HG03159 (cell line): Measurements from ENCODE around the gene CPAMD8.
"Not testable (repeated sequence)": the region's sequence is repeated elsewhere in the genome, so short reads cannot be mapped to it uniquely, and the experiment has no call there.

ENCODE experiments used
- ATAC-seq: cut with Tn5 transposase; IDR thresholded peaks from one replicate; pipeline ENCODE4 v1.9.1; 2021; ENCODE audit warnings: mild to moderate bottlenecking, moderate library complexity; ENCODE audit not compliant: unreplicated experiment

CPAMD8 gene

GRCh38 chr19:16949496-16950023, 77.0 kb downstream of the CPAMD8 start:
- no peak for ATAC-seq

GRCh38 chr19:16946951-16947940, 79.4 kb downstream of the CPAMD8 start:
- no peak for ATAC-seq

GRCh38 chr19:16945762-16946465, 80.7 kb downstream of the CPAMD8 start:
- ATAC-seq, result no peak

- no peak for ATAC-seq
These were observed 81.3 kb downstream of the CPAMD8 start for GRCh38 chr19:16945364-16945714.

GRCh38 chr19:16944626-16945363, 81.8 kb downstream of the CPAMD8 start:
- no peak for ATAC-seq

- no peak for ATAC-seq
These were observed 82.5 kb downstream of the CPAMD8 start for GRCh38 chr19:16943942-16944625.

- ATAC-seq, result not testable (repeated sequence)
These were observed 83.5 kb downstream of the CPAMD8 start for GRCh38 chr19:16943090-16943489.

GRCh38 chr19:16942583-16942982, 84.0 kb downstream of the CPAMD8 start:
- ATAC-seq, result no peak

GRCh38 chr19:16940626-16941025, 86.0 kb downstream of the CPAMD8 start:
- ATAC-seq, result no peak

GRCh38 chr19:16940063-16940462, 86.5 kb downstream of the CPAMD8 start:
- ATAC-seq, result not testable (repeated sequence)

GRCh38 chr19:16938211-16938610, 88.4 kb downstream of the CPAMD8 start:
- no peak for ATAC-seq

GRCh38 chr19:16937796-16938195, 88.8 kb downstream of the CPAMD8 start:
- not testable (repeated sequence) for ATAC-seq

GRCh38 chr19:16936901-16937300, 89.7 kb downstream of the CPAMD8 start:
- ATAC-seq, result no peak

- ATAC-seq, result no peak
These were observed 92.1 kb downstream of the CPAMD8 start for GRCh38 chr19:16934489-16934888.

- ATAC-seq, result no peak
These were observed 95.3 kb downstream of the CPAMD8 start for GRCh38 chr19:16931306-16931705.

GRCh38 chr19:16930753-16931152, 95.9 kb downstream of the CPAMD8 start:
- ATAC-seq, result no peak

- no peak for ATAC-seq
These were observed 97.7 kb downstream of the CPAMD8 start for GRCh38 chr19:16928916-16929315.

GRCh38 chr19:16928351-16928750, 98.3 kb downstream of the CPAMD8 start:
- no peak for ATAC-seq

- no peak for ATAC-seq
These were observed 98.7 kb downstream of the CPAMD8 start for GRCh38 chr19:16927883-16928282.

- ATAC-seq, result no peak
These were observed 103.7 kb downstream of the CPAMD8 start for GRCh38 chr19:16922949-16923348.

- ATAC-seq, result no peak
These were observed 104.0 kb downstream of the CPAMD8 start for GRCh38 chr19:16922592-16922934.
